GM19351 (cell line): Measurements from ENCODE around the gene CFAP251.
"Not testable (repeated sequence)": the region's sequence is repeated elsewhere in the genome, so short reads cannot be mapped to it uniquely, and the experiment has no call there.

Source experiments
- ATAC-seq: cut with Tn5 transposase; IDR thresholded peaks from one replicate; pipeline ENCODE4 v1.9.1; 2021; ENCODE audit warnings: mild to moderate bottlenecking, moderate library complexity; ENCODE audit not compliant: unreplicated experiment

Gene CFAP251

GRCh38 chr12:122024132-122024785 is 105.9 kb downstream of the CFAP251 start:
- no peak for ATAC-seq

GRCh38 chr12:122026706-122027333 is 108.4 kb downstream of the CFAP251 start:
- ATAC-seq: no peak

- no peak for ATAC-seq
These were observed 109.9 kb downstream of the CFAP251 start for GRCh38 chr12:122028165-122028904.

GRCh38 chr12:122028905-122029560 is 110.6 kb downstream of the CFAP251 start:
- ATAC-seq: peak; percentile 53

- peak; percentile 19 for ATAC-seq
These were observed 111.4 kb downstream of the CFAP251 start for GRCh38 chr12:122029620-122030423.

GRCh38 chr12:122030424-122031035 is 112.1 kb downstream of the CFAP251 start:
- no peak for ATAC-seq

- no peak for ATAC-seq
These were observed 113.2 kb downstream of the CFAP251 start for GRCh38 chr12:122031342-122032216.

GRCh38 chr12:122032580-122032979 is 114.2 kb downstream of the CFAP251 start:
- no peak for ATAC-seq

GRCh38 chr12:122035292-122035691 is 116.9 kb downstream of the CFAP251 start:
- no peak for ATAC-seq

GRCh38 chr12:122036153-122036552 is 117.8 kb downstream of the CFAP251 start:
- ATAC-seq: no peak

- ATAC-seq: no peak
These were observed 122.4 kb downstream of the CFAP251 start for GRCh38 chr12:122040579-122041386.

GRCh38 chr12:122041458-122041857 is 123.1 kb downstream of the CFAP251 start:
- not testable (repeated sequence) for ATAC-seq

- ATAC-seq: no peak
These were observed 124.5 kb downstream of the CFAP251 start for GRCh38 chr12:122042910-122043309.

- no peak for ATAC-seq
These were observed 125.1 kb downstream of the CFAP251 start for GRCh38 chr12:122043476-122043875.

- no peak for ATAC-seq
These were observed 126.9 kb downstream of the CFAP251 start for GRCh38 chr12:122045262-122045661.

- no peak for ATAC-seq
These were observed 127.8 kb downstream of the CFAP251 start for GRCh38 chr12:122046145-122046544.

GRCh38 chr12:122048151-122048550 is 129.8 kb downstream of the CFAP251 start:
- ATAC-seq: no peak

- no peak for ATAC-seq
These were observed 131.4 kb downstream of the CFAP251 start for GRCh38 chr12:122049827-122050226.
